Heart left ventricle (tissue), 16 donors: ENCODE measurements around the gene CAST. TPM values are rescaled to one million over a fixed set of nuclear protein-coding genes. Genes with fewer than 3 reads are reported as not detected.
A peak's percentile ranks its signal among the peaks of the same experiment; 100 is the strongest.

Source experiments
- ATAC-seq, 4 donors: fragments of 200-7000 bp; cut with Tn5 transposase; one replicate each; pipeline ENCODE4 v1.9.1; 2020 to 2022; ENCODE audit warnings: moderate library complexity in 4 of 4, mild to moderate bottlenecking in 3 of 4, moderate number of reproducible peaks in 1 of 4
- DNase-seq, 5 donors: peaks; one replicate each; pipeline ENCODE4 v3.0.0-alpha.2; 2020
- H3K27ac ChIP-seq, 12 donors: fragments of 200-600 bp; sonication (generic) in 4 of 12; one replicate each; pipeline versions ENCODE4 v1.5.0 to v1.8.0; 2016 to 2022; ENCODE audit warnings: mild to moderate bottlenecking in 2 of 12
- H3K27me3 ChIP-seq, 9 donors: fragments of 200-600 bp; sonication (generic) in 2 of 9; one replicate each; pipeline versions ENCODE4 v1.5.1 to v1.8.0; 2016 to 2022; ENCODE audit warnings: mild to moderate bottlenecking in 3 of 9
- H3K36me3 ChIP-seq, 9 donors: fragments of 200-600 bp; sonication (generic) in 2 of 9; one replicate each; pipeline versions ENCODE4 v1.5.0 to v1.8.0; 2018 to 2022; ENCODE audit warnings: mild to moderate bottlenecking in 2 of 9
- H3K4me1 ChIP-seq, 12 donors: fragments of 200-600 bp; sonication (generic) in 4 of 12; one replicate each; pipeline versions ENCODE4 v1.5.0 to v1.8.0; 2016 to 2022; ENCODE audit warnings: mild to moderate bottlenecking in 3 of 12
- H3K4me3 ChIP-seq, 12 donors: fragments of 200-600 bp; sonication (generic) in 4 of 12; one replicate each; pipeline versions ENCODE4 v1.5.0 to v1.8.0; 2017 to 2022; ENCODE audit warnings: mild to moderate bottlenecking in 9 of 12, moderate library complexity in 4 of 12
- H3K9me3 ChIP-seq, 12 donors: fragments of 200-600 bp; sonication (generic) in 4 of 12; one replicate each; pipeline versions ENCODE4 v1.5.0 to v1.8.0; 2016 to 2022; ENCODE audit warnings: mild to moderate bottlenecking in 1 of 12
- POLR2A ChIP-seq, 2 donors: fragments of 450-650 bp; IDR thresholded peaks; one replicate each; pipeline ENCODE4 v1.6.1; 2017; ENCODE audit warnings: antibody characterized with exemption in 2 of 2, mild to moderate bottlenecking in 2 of 2, moderate library complexity in 2 of 2
- whole genome bisulfite sequencing, 4 donors: extraction: QIAGEN DNeasy Blood & Tissue Kit in 2 of 4; methylation state at CpG; one replicate each; pipeline versions ENCODE4 v1.1.5 to v1.1.7; 2013 to 2018; 5-methylcytosine and 5-hydroxymethylcytosine counted together
- intact Hi-C, 10 donors: fragments of 100-400 bp; cut with DNase I; formaldehyde crosslinking; loops; one replicate each; pipeline versions ENCODE4 v1.11.1 to v1.14.2; 2022
- polyA plus RNA-seq, 2 donors: library from polyadenylated mRNA; stranded (reverse); fragments of 200-250 nt; gene quantifications; one replicate each; pipeline ENCODE4 v1.2.3, GENCODE V29; 2013
- total RNA-seq, 9 donors: library from RNA; depleted of rRNA in 2 of 9; stranded (reverse); fragments of >200 nt in 2 of 9; fragmentation: NEBNext Ultra II Directional in 3 of 9; extraction: Animal tissue kit (Norgen Biotek cat#: 25700) in 3 of 9; gene quantifications; one replicate each; pipeline versions ENCODE4 v1.1.0 to v1.2.4, GENCODE V29; 2016 to 2023
- TF ChIP-seq, protein P1 (sequence below), 12 donors: fragments of 200-600 bp; sonication (generic) in 4 of 12; IDR thresholded peaks; one replicate each; pipeline versions ENCODE4 v1.5.0 to v1.8.0; 2018 to 2022; ENCODE audit warnings: antibody characterized with exemption in 12 of 12, mild to moderate bottlenecking in 5 of 12
- donor health status: ischemic (EF 13 %, LVEDD 7.1; RV severe dilation, severe dysfunction).
- donor health status: healthy with polysubstance abuse.
- donor health status: DM: no; HTN: yes; CAD: no.
- donor health status: DM: no; HTN: no; CAD: no.
- donor health status: ischemic (EF 25% LVEDD 6.9; RV normal size, moderate dysfunction).
- donor health status: ischemic (EF 25% LVEDD 5.7; RV mildly dilated, moderate dysfunction).
- donor health status: healthy.
- donor health status: DM: yes; HTN: yes; CAD: no.
- donor health status: ischemic (EF 35%, LVEDD 5.7; RV mildly dilated, moderate dysfunction).
- donor health status: nonischemic (EF 11% LVEDD 7.7; RV severe dilation, severe dysfunction).
- donor health status: DM: yes; HTN: yes; CAD: no.
- donor health status: PGD.
- donor health status: ischemic (EF 29% LVEDD 5.4; RV normal size, mild dysfunction).
- donor health status: nonischemic (EF 23%, LVEDD 6.1; RV moderate dilation, normal function).

CAST gene
- total and polyA plus RNA-seq, 11 donors, result 179 to 748 (median 536) TPM

GRCh38 chr5:96730586-96730985 lies 68.4 kb downstream of the CAST start:
- WGBS, 4 donors, result 57 to 61% (median 60%) methylated on average over 6 of the region's 6 CpGs
- no peaks in the 10 kb centered on the region for H3K27me3 ChIP-seq
- H3K36me3 ChIP-seq, result peaks cover 3 to 63% (median 53%) of the 10 kb centered on the region in 9 donors
- intact Hi-C loops, result loop anchor here in 2 of 10 donors (5.0 to 10.0 kb wide), 2 partner anchors 116 to 118 kb away; no protein-coding TSS in a partner anchor
- DNase-seq, result no peak
- peak in 1 of 4 donors; percentile 25 for ATAC-seq
- H3K27ac ChIP-seq, result no peak overlapping the region
- no peak overlapping the region for H3K4me3 ChIP-seq
- no peaks in the 10 kb centered on the region for H3K9me3 ChIP-seq
- TF ChIP-seq POLR2A (IDR thresholded peaks at IDR 0.05), result no peak
- TF ChIP-seq, protein P1, sequence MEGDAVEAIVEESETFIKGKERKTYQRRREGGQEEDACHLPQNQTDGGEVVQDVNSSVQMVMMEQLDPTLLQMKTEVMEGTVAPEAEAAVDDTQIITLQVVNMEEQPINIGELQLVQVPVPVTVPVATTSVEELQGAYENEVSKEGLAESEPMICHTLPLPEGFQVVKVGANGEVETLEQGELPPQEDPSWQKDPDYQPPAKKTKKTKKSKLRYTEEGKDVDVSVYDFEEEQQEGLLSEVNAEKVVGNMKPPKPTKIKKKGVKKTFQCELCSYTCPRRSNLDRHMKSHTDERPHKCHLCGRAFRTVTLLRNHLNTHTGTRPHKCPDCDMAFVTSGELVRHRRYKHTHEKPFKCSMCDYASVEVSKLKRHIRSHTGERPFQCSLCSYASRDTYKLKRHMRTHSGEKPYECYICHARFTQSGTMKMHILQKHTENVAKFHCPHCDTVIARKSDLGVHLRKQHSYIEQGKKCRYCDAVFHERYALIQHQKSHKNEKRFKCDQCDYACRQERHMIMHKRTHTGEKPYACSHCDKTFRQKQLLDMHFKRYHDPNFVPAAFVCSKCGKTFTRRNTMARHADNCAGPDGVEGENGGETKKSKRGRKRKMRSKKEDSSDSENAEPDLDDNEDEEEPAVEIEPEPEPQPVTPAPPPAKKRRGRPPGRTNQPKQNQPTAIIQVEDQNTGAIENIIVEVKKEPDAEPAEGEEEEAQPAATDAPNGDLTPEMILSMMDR (IDR thresholded peaks at IDR 0.05), result no peak
- peaks cover 0 to 40% (median 14%) of the 10 kb centered on the region in 12 donors for H3K4me1 ChIP-seq

DNA sequence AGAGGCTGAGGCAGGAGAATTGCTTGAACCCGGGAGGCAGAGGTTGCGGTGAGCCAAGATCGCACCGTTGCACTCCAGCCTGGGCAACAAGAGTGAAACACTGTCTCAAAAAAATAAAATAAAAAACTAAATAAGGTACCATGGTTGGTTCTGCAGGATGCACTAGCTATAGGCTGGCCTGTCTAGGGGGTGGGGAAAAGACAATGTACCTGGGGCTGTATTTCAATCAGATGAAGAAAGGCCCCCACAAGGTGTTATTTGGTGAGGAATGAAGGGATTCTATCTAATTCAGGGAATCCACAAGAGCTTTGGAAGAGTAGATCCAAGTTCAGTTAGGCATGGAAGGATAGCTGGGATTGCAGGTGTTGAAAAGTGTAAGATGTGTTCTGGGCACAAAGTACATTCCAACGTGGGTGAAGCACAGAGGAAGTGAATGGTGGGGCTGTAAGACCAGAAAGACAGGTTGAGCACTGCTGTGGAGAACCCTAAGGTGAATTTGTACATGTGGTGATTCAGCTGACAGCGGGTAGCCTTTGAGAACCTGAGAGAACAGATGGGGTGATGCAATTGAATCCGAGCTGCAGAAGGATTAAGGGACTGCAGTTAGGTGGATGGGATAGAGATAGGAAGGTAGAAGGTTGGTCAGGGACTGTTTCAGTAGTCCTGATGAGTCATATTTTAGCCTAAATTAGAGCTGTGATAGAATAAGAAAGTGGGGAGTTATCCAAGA lies 71.8 kb downstream of the CAST start:
- no peak for DNase-seq
- TF ChIP-seq, protein P1 (IDR thresholded peaks at IDR 0.05), result no peak
- no peak for TF ChIP-seq POLR2A (IDR thresholded peaks at IDR 0.05)
- WGBS, 4 donors, result 79 to 84% (median 83%) methylated on average over 7 of the region's 7 CpGs
- Histone ChIP-seq H3K4me3 (no peak overlapping the region), H3K9me3 (no peaks in the 10 kb centered on the region), H3K27me3 (no peaks in the 10 kb centered on the region), H3K27ac (peak overlapping the region in 1 of 12 donors; percentile 15), H3K4me1 (peaks cover 0 to 35% (median 12%) of the 10 kb centered on the region in 12 donors), H3K36me3 (peaks cover 3 to 75% (median 61%) of the 10 kb centered on the region in 9 donors)
- intact Hi-C loops, result loop anchor here in 2 of 10 donors (5.0 to 10.0 kb wide), 2 partner anchors 119 to 122 kb away; no protein-coding TSS in a partner anchor
- peak in 2 of 4 donors; percentile 22 to 48 for ATAC-seq

- no peak overlapping the region for H3K4me3 ChIP-seq
- 17 to 35% (median 21%) methylated on average over 1 of the region's 1 CpG for whole genome bisulfite sequencing, 4 donors
- peak overlapping the region in 1 of 12 donors; percentile 5 for H3K27ac ChIP-seq
- intact Hi-C loops, result loop anchor here in 3 of 10 donors (5.0 to 10.0 kb wide), 2 partner anchors 120 to 123 kb away; no protein-coding TSS in a partner anchor
- no peaks in the 10 kb centered on the region for H3K27me3 ChIP-seq
- peaks cover 3 to 75% (median 61%) of the 10 kb centered on the region in 9 donors for H3K36me3 ChIP-seq
- DNase-seq, result no peak
- TF ChIP-seq POLR2A (IDR thresholded peaks at IDR 0.05), result no peak
- TF ChIP-seq, protein P1 (IDR thresholded peaks at IDR 0.05), result no peak
- peak in 2 of 4 donors; percentile 11 to 24 for ATAC-seq
- H3K9me3 ChIP-seq, result no peaks in the 10 kb centered on the region
- H3K4me1 ChIP-seq, result peaks cover 0 to 35% (median 12%) of the 10 kb centered on the region in 12 donors
These were observed 72.7 kb downstream of the CAST start for GRCh38 chr5:96734871-96735325.

DNA sequence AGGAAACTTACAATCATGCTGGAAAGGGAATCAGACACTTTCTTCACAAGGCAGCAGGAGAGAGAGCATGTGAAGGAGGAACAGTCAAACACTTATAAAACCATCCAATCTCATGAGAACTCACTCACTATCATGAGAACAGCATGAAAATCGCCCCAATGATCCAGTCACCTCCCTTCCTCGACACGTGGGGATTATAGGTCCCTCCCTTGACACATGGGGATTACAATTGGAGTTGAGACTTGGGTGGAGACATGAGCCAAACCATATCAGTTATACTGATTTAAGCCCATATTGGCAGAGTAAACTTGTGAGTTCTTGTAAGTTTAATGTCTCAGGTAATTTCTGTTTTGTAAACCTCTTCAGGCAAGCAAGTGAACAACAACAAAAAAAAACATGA lies 74.8 kb downstream of the CAST start:
- TF ChIP-seq, protein P1 (IDR thresholded peaks at IDR 0.05), result no peak
- TF ChIP-seq POLR2A (IDR thresholded peaks at IDR 0.05), result no peak
- ATAC-seq (no peak), DNase-seq (no peak)
- H3K4me3 ChIP-seq, result no peak overlapping the region
- H3K27me3 ChIP-seq, result no peaks in the 10 kb centered on the region
- peaks cover 0 to 48% (median 21%) of the 10 kb centered on the region in 12 donors for H3K4me1 ChIP-seq
- WGBS, 4 donors, result 65 to 79% (median 71%) methylated on average over 3 of the region's 3 CpGs
- intact Hi-C loops, result loop anchor here in 2 of 10 donors (5.0 to 10.0 kb wide), 2 partner anchors 122 to 125 kb away; no protein-coding TSS in a partner anchor
- H3K9me3 ChIP-seq, result no peaks in the 10 kb centered on the region
- H3K36me3 ChIP-seq, result peaks cover 0 to 80% (median 68%) of the 10 kb centered on the region in 9 donors
- no peak overlapping the region for H3K27ac ChIP-seq
